CD14-positive monocyte (primary cell): Measurements from ENCODE around the gene TUBB4B. TPM values are rescaled to one million over a fixed set of nuclear protein-coding genes. Genes with fewer than 3 reads are reported as not detected.
A peak's percentile ranks its signal among the peaks of the same experiment; 100 is the strongest.

ENCODE experiments used
- DNase-seq, 3 donors: peaks; one replicate each; pipeline ENCODE4 v3.0.0-alpha.2; 2011 to 2022
- H2AFZ ChIP-seq: 2 replicates; pipeline ENCODE4 v1.6.0; 2012; ENCODE audit warnings: mild to moderate bottlenecking, low read depth, low read length, inconsistent platforms; ENCODE audit not compliant: insufficient read depth, poor library complexity, severe bottlenecking
- H3K27ac ChIP-seq, 2 donors: 1 replicate in 1 of 2; 2 replicates in 1 of 2; pipeline ENCODE4 v1.5.1; 2012 to 2013; ENCODE audit warnings: low read length in 2 of 2, control low read depth in 1 of 2, inconsistent platforms in 1 of 2, low read depth in 1 of 2, mild to moderate bottlenecking in 1 of 2
- H3K27me3 ChIP-seq, 2 donors: one replicate each; pipeline versions ENCODE4 v1.6.0 to v1.6.1; 2011 to 2013; ENCODE audit warnings: low read length in 2 of 2; ENCODE audit not compliant: control insufficient read depth in 2 of 2, insufficient read depth in 2 of 2
- H3K36me3 ChIP-seq, 2 donors: replicated peaks in 1 of 2; 1 replicate in 1 of 2; 2 replicates in 1 of 2; pipeline versions ENCODE4 v1.5.1 to v1.6.1; 2012 to 2013; ENCODE audit warnings: low read length in 2 of 2, control low read depth in 1 of 2, inconsistent platforms in 1 of 2, mild to moderate bottlenecking in 1 of 2; ENCODE audit not compliant: insufficient read depth in 2 of 2, control insufficient read depth in 1 of 2
- H3K4me1 ChIP-seq, 2 donors: 1 replicate in 1 of 2; 2 replicates in 1 of 2; pipeline versions ENCODE4 v1.5.1 to v1.6.1; 2012 to 2013; ENCODE audit warnings: low read length in 2 of 2, control low read depth in 1 of 2, inconsistent platforms in 1 of 2, mild to moderate bottlenecking in 1 of 2, moderate library complexity in 1 of 2; ENCODE audit not compliant: insufficient read depth in 2 of 2, control insufficient read depth in 1 of 2
- H3K4me2 ChIP-seq: replicated peaks from 2 replicates; pipeline ENCODE3; 2012; ENCODE audit warnings: low read length, moderate library complexity, mild to moderate bottlenecking; ENCODE audit not compliant: poor library complexity, severe bottlenecking; ENCODE audit errors: extremely low read depth
- H3K4me3 ChIP-seq, 3 experiments: fragments of 200-600 bp in 1 of 3; sonication (generic) in 1 of 3; replicated peaks in 1 of 3; 1 replicate in 2 of 3; 2 replicates in 1 of 3; pipeline ENCODE4 v1.5.1; 2011 to 2013; ENCODE audit warnings: low read length in 3 of 3, mild to moderate bottlenecking in 3 of 3, control low read depth in 2 of 3, low read depth in 2 of 3, inconsistent platforms in 1 of 3, moderate library complexity in 1 of 3
- H3K79me2 ChIP-seq: 2 replicates; pipeline ENCODE4 v1.6.0; 2012; ENCODE audit warnings: mild to moderate bottlenecking, control low read depth, inconsistent platforms, low read length, moderate library complexity; ENCODE audit not compliant: insufficient read depth
- H3K9ac ChIP-seq: 2 replicates; pipeline ENCODE4 v1.6.0; 2017; ENCODE audit warnings: low read length, mild to moderate bottlenecking; ENCODE audit not compliant: insufficient read depth, poor library complexity, severe bottlenecking
- H3K9me3 ChIP-seq, 2 donors: replicated peaks in 1 of 2; 1 replicate in 1 of 2; 2 replicates in 1 of 2; pipeline versions ENCODE4 v1.5.1 to v1.6.1; 2012 to 2013; ENCODE audit warnings: low read length in 2 of 2, control low read depth in 1 of 2; ENCODE audit not compliant: control insufficient read depth in 1 of 2, insufficient read depth in 1 of 2
- H4K20me1 ChIP-seq: 2 replicates; pipeline ENCODE4 v1.6.0; 2012; ENCODE audit warnings: mild to moderate bottlenecking, low read length, control low read depth, moderate library complexity; ENCODE audit not compliant: insufficient read depth
- H3K27ac Mint-ChIP-seq, 7 donors: one replicate each; pipeline ENCODE4 v1.8.0; 2020; ENCODE audit warnings: mild to moderate bottlenecking in 7 of 7, mixed read lengths in 7 of 7, moderate library complexity in 6 of 7, inconsistent platforms in 2 of 7
- H3K27me3 Mint-ChIP-seq, 3 donors: one replicate each; pipeline ENCODE4 v1.8.0; 2021 to 2022; ENCODE audit warnings: low read depth in 3 of 3, mild to moderate bottlenecking in 3 of 3, mixed read lengths in 3 of 3, moderate library complexity in 3 of 3, inconsistent platforms in 1 of 3
- H3K36me3 Mint-ChIP-seq, 2 donors: one replicate each; pipeline ENCODE4 v1.8.0; 2020; ENCODE audit warnings: mixed read lengths in 2 of 2, inconsistent platforms in 1 of 2, mild to moderate bottlenecking in 1 of 2
- H3K4me1 Mint-ChIP-seq: one replicate; pipeline ENCODE4 v1.8.0; 2020; ENCODE audit warnings: mild to moderate bottlenecking, mixed read lengths
- H3K4me3 Mint-ChIP-seq, 2 donors: one replicate each; pipeline ENCODE4 v1.8.0; 2020; ENCODE audit warnings: mild to moderate bottlenecking in 2 of 2, mixed read lengths in 2 of 2, moderate library complexity in 1 of 2
- H3K9me3 Mint-ChIP-seq, 7 donors: one replicate each; pipeline ENCODE4 v1.8.0; 2020 to 2022; ENCODE audit warnings: mixed read lengths in 7 of 7, mild to moderate bottlenecking in 6 of 7, moderate library complexity in 6 of 7, inconsistent platforms in 2 of 7
- CTCF ChIP-seq: fragments of 200-600 bp; IDR thresholded peaks from one replicate; pipeline ENCODE4 v1.8.0; 2022; ENCODE audit warnings: antibody characterized with exemption, mild to moderate bottlenecking
- WGBS: methylation state at CpG from one replicate; pipeline ENCODE4 v1.1.5; 2013; ENCODE audit warnings: missing lambda C conversion rate; ENCODE audit not compliant: insufficient coverage; 5-methylcytosine and 5-hydroxymethylcytosine counted together
- intact Hi-C, 2 donors: fragments of 100-400 bp; cut with micrococcal nuclease; formaldehyde crosslinking; loops; one replicate each; pipeline versions ENCODE4 v1.15.0 to v1.15.1; 2023
- polyA plus RNA-seq, 3 donors: library from polyadenylated mRNA; depleted of rRNA in 1 of 3; unstranded in 2 of 3; stranded (reverse) in 1 of 3; fragments of 300-500 nt in 2 of 3; fragments of >200 nt in 1 of 3; fragmentation: Illumina TruSeq in 2 of 3; gene quantifications; 1 replicate in 2 of 3; 2 replicates in 1 of 3; pipeline ENCODE4 v1.2.3, GENCODE V29; 2012 to 2021

The TUBB4B gene
- polyA plus RNA-seq, 3 donors = 58.1 to 284 (median 70.8) TPM

- Histone ChIP-seq H3K27me3 (no peaks in the 10 kb centered on the region), H3K9ac (no peak overlapping the region), H3K4me3 (no peak overlapping the region), H3K27ac (no peak overlapping the region), H3K79me2 (peaks cover 28% of the 10 kb centered on the region), H3K4me2 (no peak overlapping the region), H3K9me3 (no peaks in the 10 kb centered on the region), H4K20me1 (peaks cover 30% of the 10 kb centered on the region), H3K36me3 (peaks cover 16 to 52% of the 10 kb centered on the region in 2 donors), H3K4me1 (peaks cover 38 to 56% of the 10 kb centered on the region in 2 donors), H2AFZ (no peak overlapping the region)
- 90% methylated on average over 15 of the region's 15 CpGs for WGBS
- peaks cover 19 to 52% of the 10 kb centered on the region in 2 donors for H3K36me3 Mint-ChIP-seq
- DNase-seq = no peak
- peaks cover 43% of the 10 kb centered on the region for H3K4me1 Mint-ChIP-seq
- no peak overlapping the region for H3K4me3 Mint-ChIP-seq
- no peaks in the 10 kb centered on the region for H3K9me3 Mint-ChIP-seq
- H3K27ac Mint-ChIP-seq = peak overlapping the region in 2 of 7 donors; percentile 13 to 45
- no peak for TF ChIP-seq CTCF
- peaks cover 0 to 4% (median 2%) of the 10 kb centered on the region in 3 donors for H3K27me3 Mint-ChIP-seq
- intact Hi-C loops = no loop called here
Observed at GRCh38 chr9:137273611-137274320, 32.7 kb downstream of the TUBB4B start.

GRCh38 chr9:137275203-137275587 is 34.1 kb downstream of the TUBB4B start:
- intact Hi-C loops = no loop called here
- no peak overlapping the region for H3K4me3 ChIP-seq
- H3K27ac Mint-ChIP-seq = peak overlapping the region; percentile 30 to 89 (median 83)
- H3K4me2 ChIP-seq = peak overlapping the region; percentile 10
- 95% methylated on average over 10 of the region's 10 CpGs for WGBS
- peak overlapping the region; percentile 4 for H3K9ac ChIP-seq
- peaks cover 32% of the 10 kb centered on the region for H4K20me1 ChIP-seq
- H2AFZ ChIP-seq = no peak overlapping the region
- H3K27me3 Mint-ChIP-seq = peaks cover 0 to 4% (median 2%) of the 10 kb centered on the region in 3 donors
- peaks cover 16 to 48% of the 10 kb centered on the region in 2 donors for H3K36me3 Mint-ChIP-seq
- no peak for DNase-seq
- no peaks in the 10 kb centered on the region for H3K9me3 Mint-ChIP-seq
- no peaks in the 10 kb centered on the region for H3K27me3 ChIP-seq
- peaks cover 43% of the 10 kb centered on the region for H3K79me2 ChIP-seq
- H3K4me3 Mint-ChIP-seq = peak overlapping the region; percentile 26 to 62
- TF ChIP-seq CTCF = no peak
- peaks cover 23 to 52% of the 10 kb centered on the region in 2 donors for H3K36me3 ChIP-seq
- no peaks in the 10 kb centered on the region for H3K9me3 ChIP-seq
- peaks cover 42% of the 10 kb centered on the region for H3K4me1 Mint-ChIP-seq
- peaks cover 37 to 61% of the 10 kb centered on the region in 2 donors for H3K4me1 ChIP-seq
- H3K27ac ChIP-seq = peak overlapping the region; percentile 27 to 31
